Breast epithelium (tissue), 3 donors: ENCODE data around the gene CAGE1.

Experiments used
- CTCF ChIP-seq, 3 donors: fragments of 450-650 bp; IDR thresholded peaks; one replicate each; pipeline ENCODE4 v1.5.1; 2016 to 2017; ENCODE audit warnings: antibody characterized with exemption in 3 of 3, mild to moderate bottlenecking in 3 of 3, moderate library complexity in 3 of 3
- POLR2A ChIP-seq: fragments of 450-650 bp; IDR thresholded peaks from one replicate; pipeline ENCODE4 v1.6.1; 2016; ENCODE audit warnings: antibody characterized with exemption, mild to moderate bottlenecking, moderate library complexity
- POLR2AphosphoS5 ChIP-seq, 3 donors: sonication (generic); formaldehyde crosslinking; IDR thresholded peaks; one replicate each; pipeline ENCODE4 v1.6.1; 2017; ENCODE audit warnings: antibody characterized with exemption in 3 of 3

- TF ChIP-seq CTCF (IDR thresholded peaks at IDR 0.05) (no peak), POLR2AphosphoS5 (IDR thresholded peaks at IDR 0.05) (no peak), POLR2A (no peak)
These were observed 42.3 kb upstream of the CAGE1 start for GRCh38 chr6:7431674-7432390.
